Fibroblast of skin of left biceps (primary cell): ENCODE results near the gene OGA.

Experiments used
- DNase-seq, 2 experiments: peaks; one replicate each; pipeline ENCODE4 v3.0.0-alpha.2; 2013; ENCODE audit warnings: low read depth in 2 of 2

Gene OGA

GRCh38 chr10:101818119-101818871 lies at the start of gene OGA:
Gene OGA, minus strand, starts transcription at chr10:101818444. Its CDS starts 422 bp downstream, at chr10:101818022.
- peak; percentile 100 for DNase-seq

GRCh38 chr10:101867931-101868330 lies 49.7 kb upstream of the OGA start:
- DNase-seq = peak; percentile 10 to 22

- DNase-seq = no peak
These were observed 41.3 kb upstream of the OGA start for GRCh38 chr10:101859530-101859929.

DNA sequence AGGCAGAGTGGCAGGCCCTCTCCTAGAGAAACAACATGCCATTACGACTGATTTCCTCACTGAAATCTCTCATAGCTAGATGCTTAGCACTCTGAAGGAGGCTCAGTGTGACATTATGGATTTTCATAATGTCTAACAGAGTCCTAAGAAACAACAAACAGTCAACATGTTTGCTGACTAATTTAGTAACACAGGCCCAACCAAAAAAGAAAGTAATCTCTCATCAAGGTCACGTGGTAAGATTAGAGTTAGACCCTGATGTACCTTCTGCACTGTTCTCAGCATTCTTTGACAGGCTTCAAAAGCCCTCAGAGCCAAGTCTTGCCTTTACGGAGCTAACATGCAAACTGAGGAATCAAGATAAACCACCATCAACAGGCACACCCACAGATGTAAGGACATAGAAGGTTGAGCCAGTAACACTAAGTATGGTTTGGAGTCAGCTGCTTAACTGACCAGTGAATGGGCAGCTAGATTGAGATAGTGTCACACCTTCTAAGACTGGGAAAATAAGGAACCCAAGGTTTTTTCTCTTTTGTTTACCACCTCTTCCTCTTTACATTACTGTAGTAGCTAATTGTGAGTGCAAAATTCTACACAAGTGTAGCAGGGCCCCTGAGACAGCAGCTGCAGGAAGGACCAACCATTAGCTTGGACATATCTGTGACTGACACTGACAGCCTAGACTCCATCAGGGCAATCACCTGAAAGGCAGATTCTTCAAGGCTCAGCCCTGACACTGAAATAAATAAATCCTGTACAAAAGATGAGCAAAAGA lies 40.7 kb upstream of the OGA start:
- DNase-seq = no peak

DNA sequence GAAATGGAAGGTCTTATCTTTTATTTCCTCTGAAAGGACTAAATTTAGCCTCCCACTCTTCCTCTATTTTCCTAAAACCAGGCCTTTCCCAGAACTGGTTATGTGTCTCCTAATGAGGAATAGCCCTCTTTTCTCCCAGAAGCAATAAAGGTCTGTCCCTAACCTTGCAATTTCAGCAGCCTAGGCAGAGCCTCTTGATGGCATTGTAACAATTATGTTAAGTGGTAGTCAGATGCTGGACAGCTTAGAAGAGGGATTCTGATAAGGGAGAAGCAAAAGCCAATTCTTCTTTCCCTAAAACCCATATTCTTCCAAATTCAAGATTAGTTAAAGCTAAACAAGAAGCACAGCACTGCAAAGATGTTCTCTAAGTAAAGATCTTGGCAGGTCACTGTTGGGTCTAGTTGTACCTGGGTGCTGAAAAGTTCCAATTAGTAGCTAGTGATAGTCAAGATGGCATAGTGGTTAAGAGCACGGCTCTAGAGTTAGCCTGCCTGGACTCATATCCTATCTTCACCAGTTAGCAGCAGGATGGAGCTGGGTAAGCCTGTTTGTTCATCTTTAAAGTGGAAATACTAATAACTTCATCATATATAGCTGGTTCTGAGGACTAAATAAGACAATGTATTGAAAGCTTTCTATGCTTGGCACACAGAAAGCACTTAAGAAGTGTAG lies 39.7 kb upstream of the OGA start:
- DNase-seq = no peak

- no peak for DNase-seq
These were observed 38.4 kb upstream of the OGA start for GRCh38 chr10:101856626-101857025.

DNA sequence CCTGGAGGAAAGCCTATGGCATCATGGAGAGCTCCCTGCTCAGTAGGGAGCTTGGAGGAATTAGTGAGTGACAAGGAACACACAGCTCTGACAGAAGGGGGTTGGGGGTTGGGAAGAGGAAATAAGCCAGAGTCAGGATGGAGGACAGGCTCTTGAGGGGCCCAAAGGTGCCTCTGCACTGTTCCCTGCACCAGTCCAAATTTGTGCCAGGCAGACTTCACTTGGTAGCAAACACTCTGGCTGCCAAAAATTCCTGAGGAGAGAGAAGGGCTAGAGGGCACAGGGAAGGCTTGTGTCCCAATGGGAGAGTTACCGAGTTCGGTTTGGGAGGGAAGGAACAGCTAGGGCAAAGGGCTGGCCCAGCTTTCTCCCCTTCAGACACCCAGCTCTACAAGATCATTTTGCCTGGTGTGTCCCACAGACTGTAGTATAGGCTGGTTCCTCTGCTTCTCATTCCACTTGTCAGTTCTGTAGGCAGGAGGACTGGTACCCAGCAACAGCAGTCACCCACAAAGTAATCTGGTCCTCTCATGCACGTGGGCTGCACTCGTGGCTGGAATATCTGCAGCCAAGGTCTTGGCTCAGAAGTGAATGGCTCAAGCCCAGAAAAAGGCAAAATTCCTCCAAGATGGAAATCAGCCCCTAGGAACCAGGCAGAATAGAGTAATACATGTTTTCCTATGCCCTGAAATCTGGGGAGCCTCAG lies 33.3 kb upstream of the OGA start:
- no peak for DNase-seq

DNA sequence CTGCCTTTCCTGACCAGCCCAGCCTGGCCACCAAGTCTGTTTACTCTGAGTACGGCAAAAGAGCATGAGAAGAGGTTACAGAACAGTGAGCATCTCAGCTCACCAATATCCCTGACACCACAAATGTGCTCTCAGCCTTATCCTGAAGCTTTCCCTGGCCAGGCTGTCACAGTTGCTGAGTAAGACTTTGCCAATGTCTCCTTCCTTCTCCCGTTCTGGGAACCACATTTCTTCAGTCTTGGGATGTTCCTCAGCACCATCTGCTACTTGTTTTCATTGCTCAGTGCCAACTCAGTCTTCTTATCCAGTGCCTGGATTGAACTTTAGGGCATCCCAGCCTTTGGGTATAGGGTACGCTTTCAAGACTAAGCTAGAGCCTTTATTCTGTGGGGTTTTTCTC lies 32.5 kb upstream of the OGA start:
- DNase-seq = no peak

GRCh38 chr10:101848894-101849351 lies 30.7 kb upstream of the OGA start:
- DNase-seq = no peak

DNA sequence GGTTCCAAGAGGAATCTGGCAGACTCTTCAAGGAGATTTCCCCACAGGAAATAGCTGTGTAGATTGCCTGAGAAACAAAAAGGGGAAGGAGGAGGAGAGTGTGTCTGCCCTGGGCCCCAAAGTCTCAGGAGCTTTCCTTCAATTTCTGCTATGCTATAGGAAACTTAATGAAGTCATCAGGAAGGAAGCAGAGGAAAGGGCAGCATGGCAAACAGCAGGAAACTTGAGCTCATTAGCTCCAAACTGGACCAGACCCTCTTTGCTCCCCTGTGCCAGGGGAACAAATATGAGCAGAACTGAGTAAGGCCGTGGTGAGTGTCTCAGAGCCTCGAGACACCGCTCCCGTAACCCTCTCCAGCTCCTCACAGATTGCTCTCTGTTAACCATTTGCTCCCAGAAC lies 30.2 kb upstream of the OGA start:
- DNase-seq = no peak

- no peak for DNase-seq
These were observed 27.6 kb upstream of the OGA start for GRCh38 chr10:101845893-101846292.

- no peak for DNase-seq
These were observed 25.1 kb upstream of the OGA start, which contains the start of gene KCNIP2 for GRCh38 chr10:101843032-101844021. Gene KCNIP2, minus strand, starts transcription at chr10:101843800. Its CDS starts 232 bp downstream, at chr10:101843568.

DNA sequence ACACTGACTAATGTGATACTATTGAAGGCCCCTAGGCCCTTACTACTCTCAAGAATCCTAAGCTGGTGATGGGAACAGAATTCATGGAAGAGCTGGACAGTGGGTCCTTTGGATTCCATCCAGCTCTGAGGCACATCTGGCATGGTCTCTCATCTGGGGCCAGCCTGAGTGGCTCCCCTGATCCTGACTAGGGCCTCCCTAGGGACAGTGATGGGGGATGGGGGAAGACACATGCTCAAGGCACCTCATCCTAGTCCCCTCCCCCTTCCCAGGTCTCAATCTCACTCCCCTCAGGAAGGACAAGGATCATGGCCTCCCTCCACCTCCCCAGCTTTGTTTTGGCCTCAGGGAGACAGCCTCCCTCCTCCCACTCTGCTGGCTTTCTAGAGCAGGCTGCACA lies 23.6 kb upstream of the OGA start:
- no peak for DNase-seq

GRCh38 chr10:101840741-101841453 lies 22.7 kb upstream of the OGA start:
- peak; percentile 34 to 40 for DNase-seq

DNA sequence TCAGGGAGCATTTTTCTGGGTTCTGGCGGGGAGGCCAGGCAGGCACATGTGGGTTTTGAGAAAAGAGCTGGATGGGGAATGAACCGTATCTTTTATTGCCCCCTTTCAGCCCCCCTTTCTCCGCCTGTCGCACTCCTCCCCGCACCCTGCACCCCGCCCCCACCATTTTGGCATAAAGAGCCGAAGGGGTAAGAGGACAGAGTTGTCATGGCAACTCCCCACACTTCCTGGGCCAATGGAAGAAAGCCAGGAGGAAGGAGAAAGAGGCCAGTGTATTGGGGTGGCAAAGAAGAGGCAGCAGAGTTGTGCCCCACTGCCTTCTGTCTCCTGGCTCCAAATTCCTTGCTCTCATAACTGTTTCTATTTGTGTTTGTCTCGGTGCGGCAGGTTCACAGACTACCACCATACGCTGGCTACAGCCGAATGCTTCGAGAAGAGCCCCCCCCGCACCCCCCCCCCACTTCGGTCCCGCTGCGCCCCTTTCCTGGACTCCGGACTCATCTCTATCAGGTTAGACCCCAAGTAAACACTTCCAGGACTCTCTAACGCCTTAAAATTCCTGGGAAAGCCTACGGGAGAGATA lies 21.9 kb upstream of the OGA start:
- no peak for DNase-seq

DNA sequence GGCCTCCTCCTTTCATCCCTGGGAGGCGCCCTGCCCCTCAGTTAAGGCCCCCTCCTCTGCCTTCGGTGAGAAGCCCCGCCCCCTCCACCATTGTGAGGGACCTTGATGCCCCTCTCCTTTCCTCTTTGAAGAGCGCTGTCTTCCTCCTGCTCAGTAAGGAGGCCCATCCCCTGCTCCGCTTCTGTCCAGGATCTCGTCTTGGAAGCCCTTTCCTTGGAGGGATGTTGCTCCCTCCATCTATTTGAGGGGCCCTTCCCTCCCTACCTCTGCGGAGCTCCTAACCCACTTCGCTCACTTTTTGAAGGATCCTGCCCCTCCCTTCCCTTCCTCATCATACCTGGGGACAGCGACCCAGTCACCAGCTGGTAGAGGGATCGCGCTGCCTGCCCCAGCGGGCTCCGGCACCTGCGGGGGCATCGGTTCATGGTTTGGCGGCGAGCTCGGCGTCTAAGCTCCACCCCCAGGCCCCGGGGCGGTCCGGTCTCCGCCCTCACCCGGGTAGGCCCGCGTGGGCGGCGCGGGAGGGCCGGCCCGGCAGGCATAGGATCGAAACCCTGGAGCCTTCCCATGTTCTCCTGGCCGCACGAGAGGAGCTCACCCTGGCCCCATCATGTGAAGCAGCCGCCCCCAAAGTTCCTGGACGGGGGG lies 21.3 kb upstream of the OGA start:
- no peak for DNase-seq

DNA sequence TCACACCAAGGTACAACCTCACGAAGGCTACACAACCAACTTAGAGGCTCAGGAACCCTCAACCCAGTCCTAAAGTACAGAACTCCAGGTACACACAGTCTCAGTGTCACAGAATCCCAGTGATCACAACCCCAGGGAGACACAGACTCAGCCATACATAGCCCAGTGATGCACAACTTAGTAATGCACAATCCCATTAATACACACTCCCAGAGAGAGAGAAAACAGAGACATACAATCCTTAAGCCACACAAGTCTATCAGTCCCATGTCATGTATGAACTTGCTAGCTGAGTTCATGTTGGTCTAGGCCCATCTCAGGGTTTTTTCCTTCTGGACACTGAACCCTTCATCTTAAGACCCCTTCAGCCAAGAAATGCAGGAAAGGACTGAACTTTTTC lies 20.8 kb upstream of the OGA start:
- no peak for DNase-seq

GRCh38 chr10:101838416-101838970 lies 20.2 kb upstream of the OGA start:
- no peak for DNase-seq

GRCh38 chr10:101837748-101838147 lies 19.5 kb upstream of the OGA start:
- DNase-seq = no peak
